HG03045 (cell line): ENCODE results near the gene TMEM273.

Source experiments
- ATAC-seq: cut with Tn5 transposase; IDR thresholded peaks from one replicate; pipeline ENCODE4 v1.9.1; 2021; ENCODE audit warnings: mild to moderate bottlenecking, moderate library complexity; ENCODE audit not compliant: unreplicated experiment

TMEM273 gene

GRCh38 chr10:49120911-49121310 is 67.3 kb downstream of the TMEM273 start:
- no peak for ATAC-seq

- no peak for ATAC-seq
These were observed 68.4 kb downstream of the TMEM273 start for GRCh38 chr10:49119746-49120145.

DNA sequence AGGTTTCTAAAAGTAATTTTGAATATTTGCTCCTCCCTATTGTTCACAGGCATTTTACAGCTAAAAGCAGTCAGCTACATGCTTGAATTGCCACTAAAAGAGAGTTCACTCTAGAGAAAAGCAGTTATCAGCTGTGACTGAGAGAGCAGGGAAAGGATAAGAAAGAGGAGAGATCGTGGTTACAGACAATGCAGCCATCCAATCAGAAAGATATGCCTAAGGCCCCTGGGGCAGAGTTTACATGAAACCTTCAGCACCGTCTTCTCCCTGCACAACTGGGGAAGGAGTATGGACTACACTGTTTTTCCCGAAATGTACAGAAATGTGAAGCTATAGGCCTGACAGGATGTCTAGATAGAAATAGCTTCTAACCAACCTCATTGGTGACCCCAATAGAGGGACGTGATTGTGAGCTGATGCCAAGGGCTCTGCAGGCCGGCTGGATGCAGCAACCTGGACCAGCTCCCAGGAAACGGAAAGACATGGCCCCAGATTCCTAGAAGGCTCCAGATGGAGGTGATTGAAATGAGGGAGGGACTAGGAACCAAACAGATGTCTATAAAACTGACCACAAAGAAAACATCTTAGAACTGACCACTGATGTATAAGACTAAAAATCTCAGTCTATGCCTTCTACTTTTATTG is 69.6 kb downstream of the TMEM273 start:
- ATAC-seq = no peak

DNA sequence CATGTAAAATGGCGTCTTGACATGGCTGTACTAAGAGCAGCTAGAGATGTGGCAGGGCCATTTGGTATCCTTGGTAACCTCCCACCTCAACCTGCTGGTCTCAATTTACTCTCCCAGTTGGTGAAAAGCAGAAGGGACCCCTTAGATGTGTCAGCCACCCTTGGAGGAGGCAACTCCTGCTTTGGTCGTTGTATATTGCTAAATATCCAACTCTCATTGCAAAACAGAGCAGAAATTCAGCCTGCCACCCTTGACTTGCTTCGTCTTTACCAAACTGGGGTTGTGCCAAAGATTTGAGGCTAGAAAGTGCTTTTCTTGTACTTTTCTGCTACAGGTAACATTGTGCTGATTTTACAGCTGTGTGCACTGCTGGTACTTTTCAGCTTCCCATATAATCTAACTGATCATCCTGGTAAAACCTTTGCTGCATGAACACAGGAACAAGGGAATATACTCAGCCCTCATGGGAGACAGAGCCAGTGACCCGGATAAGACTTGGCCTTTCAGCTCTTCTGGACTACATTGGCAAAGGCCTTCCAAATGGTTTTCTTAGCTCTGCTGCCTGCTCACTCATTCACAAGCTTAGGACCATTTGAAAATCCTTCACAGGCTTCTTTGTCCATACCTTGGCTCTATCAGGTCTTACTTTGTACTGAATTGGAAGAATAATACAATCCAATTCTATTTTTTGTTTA is 70.7 kb downstream of the TMEM273 start:
- no peak for ATAC-seq

GRCh38 chr10:49116509-49117375 is 71.4 kb downstream of the TMEM273 start:
- ATAC-seq = no peak

GRCh38 chr10:49115796-49116508 is 72.2 kb downstream of the TMEM273 start:
- ATAC-seq = no peak

DNA sequence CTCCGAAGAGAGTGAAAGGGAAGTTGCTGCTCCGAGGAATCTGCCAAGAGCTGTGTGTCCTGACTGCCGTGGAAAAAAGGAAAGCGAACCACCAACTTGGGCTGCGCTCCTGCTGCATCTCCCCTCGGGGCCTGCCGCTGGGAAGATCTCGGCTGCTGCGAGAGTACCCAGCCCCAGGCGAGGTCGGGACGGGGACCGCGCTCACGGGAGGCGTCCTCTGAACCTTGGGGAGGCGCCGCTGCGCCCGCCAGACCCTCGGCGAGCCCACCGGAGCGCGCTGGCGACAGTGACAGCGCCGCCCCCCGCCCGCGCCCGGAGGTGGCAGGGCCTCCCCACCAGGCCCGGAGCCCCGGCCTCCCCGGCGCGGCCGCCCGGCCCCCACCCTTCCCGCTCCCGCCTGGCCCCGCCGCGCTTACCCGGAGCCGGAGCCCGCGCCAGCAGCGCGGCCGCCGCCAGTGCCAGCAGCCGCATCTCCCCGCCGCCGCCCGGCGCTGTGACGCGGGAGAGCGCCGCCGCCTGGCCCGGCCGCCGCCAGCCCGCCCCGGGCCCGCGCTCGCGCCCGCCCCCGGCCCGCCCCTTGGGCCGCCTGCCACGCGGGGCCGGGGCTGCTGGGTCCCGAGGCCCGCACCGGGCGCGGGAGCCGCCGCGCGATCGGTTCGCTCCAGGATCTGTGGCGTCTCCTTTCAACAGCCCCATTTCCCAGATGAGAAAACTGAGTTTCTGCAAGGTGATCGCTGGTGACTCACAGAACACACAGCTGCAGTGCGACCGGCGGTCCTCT is 73.0 kb downstream of the TMEM273 start, which contains the start of gene VSTM4:
Gene VSTM4, minus strand, starts transcription at position 508 of the 781 bp plus-strand sequence. Its CDS starts 37 bp downstream, at position 471.
- ATAC-seq = no peak

GRCh38 chr10:49114718-49115014 is 73.5 kb downstream of the TMEM273 start:
- ATAC-seq = no peak

DNA sequence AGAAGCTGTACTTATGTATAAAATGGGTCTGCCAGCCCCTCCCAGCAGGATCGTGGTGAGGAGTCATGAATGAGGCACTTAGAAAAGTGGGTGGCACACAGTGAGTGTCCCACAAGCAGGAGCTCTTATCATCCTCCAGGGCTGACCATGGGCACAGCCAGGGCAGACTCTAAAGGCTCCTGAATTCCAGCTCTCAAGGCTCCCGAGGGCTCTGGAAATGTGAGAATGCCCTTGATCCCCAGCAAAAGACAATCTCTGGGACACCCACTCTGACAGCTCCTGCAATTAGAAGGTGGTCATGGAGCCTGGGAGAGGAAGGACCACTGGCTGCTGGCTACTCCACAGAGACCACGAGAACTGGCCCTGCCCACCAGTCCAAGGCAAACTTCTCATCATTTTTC is 74.5 kb downstream of the TMEM273 start:
- ATAC-seq = no peak

DNA sequence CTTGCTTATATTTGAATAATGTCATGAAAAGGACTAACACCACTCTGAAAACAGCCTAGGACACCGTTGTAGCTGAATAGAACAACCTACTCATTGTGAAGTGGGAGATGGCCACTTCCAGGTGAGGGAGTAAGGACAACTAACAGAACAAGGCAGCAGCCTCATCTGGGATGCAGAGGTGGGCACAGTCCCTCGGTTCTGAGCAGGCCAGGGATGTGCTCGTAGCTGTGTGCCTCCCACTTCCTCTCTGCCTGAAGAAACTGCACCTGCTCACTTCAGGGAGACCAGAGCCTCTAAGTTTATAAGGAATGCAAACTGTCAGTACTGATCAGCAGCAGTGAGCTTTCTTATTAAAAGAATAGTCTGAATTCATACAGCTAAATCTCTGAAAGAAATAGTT is 75.3 kb downstream of the TMEM273 start:
- ATAC-seq = no peak

- ATAC-seq = no peak
These were observed 76.1 kb downstream of the TMEM273 start for GRCh38 chr10:49112098-49112497.

DNA sequence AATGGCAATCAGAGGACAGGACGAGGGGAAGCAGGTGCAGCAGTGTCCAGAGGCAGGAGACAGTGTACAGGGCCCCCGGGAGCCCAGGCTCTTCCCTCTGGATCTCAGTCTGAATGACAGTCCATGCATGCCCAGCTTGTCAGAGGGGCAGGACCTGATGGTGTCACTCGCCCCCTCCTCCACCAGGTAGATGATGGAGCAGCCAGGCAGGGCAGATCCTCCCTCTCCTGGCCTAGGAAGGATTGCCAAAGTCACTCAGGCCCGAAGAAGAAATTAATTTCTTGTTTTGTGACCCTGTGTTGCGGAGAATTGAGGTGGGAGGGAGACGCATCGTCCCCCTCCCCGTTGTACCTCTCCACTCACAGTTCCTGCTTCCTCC is 76.9 kb downstream of the TMEM273 start:
- ATAC-seq = no peak

- ATAC-seq = no peak
These were observed 77.4 kb downstream of the TMEM273 start for GRCh38 chr10:49110684-49111319.

- ATAC-seq = no peak
These were observed 78.4 kb downstream of the TMEM273 start for GRCh38 chr10:49109669-49110340.

- ATAC-seq = no peak
These were observed 79.5 kb downstream of the TMEM273 start for GRCh38 chr10:49108656-49109055.

GRCh38 chr10:49107887-49108267 is 80.3 kb downstream of the TMEM273 start:
- ATAC-seq = no peak

GRCh38 chr10:49107111-49107886 is 80.9 kb downstream of the TMEM273 start:
- no peak for ATAC-seq

- ATAC-seq = no peak
These were observed 81.7 kb downstream of the TMEM273 start for GRCh38 chr10:49106451-49106850.

DNA sequence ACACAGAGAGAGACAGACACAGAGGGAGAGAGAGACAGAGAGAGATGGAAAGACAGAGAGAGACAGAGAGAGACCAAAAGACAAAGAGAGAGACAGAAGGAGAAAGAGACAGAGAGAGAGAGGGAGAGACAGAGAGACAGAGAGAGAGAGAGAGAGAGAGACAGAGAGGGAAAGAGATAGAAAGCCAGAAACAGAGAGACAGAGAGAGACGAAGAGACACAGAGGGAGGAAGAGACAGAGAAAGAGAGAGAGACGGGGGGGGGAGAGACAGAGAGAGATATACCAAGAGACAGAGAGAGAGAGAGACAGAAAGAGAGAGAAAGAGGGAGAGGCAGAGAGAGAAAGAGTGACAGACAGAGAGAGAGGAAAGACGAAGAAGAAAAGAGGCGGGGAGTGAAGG is 83.1 kb downstream of the TMEM273 start:
- ATAC-seq = no peak
